MM.1S (cell line): ENCODE results near the gene STAB1.

Experiments used
- DNase-seq: peaks from one replicate; pipeline ENCODE4 v3.0.0-alpha.2; 2015
- H2AFZ ChIP-seq: fragments of 300-600 bp; sonication (generic); 2 replicates; pipeline ENCODE4 v1.6.0; 2016; ENCODE audit warnings: antibody characterized with exemption, low read length
- H3F3A ChIP-seq: fragments of 300-600 bp; sonication (generic); 2 replicates; pipeline ENCODE4 v1.6.1; 2016; ENCODE audit warnings: mild to moderate bottlenecking, antibody characterized with exemption, low read length, moderate library complexity, mixed read lengths; ENCODE audit not compliant: insufficient read depth
- H3K27ac ChIP-seq: fragments of 300-600 bp; sonication (generic); 2 replicates; pipeline ENCODE4 v1.5.1; 2016; ENCODE audit warnings: mild to moderate bottlenecking, low read length
- H3K27me3 ChIP-seq: fragments of 300-600 bp; sonication (generic); replicated peaks from 2 replicates; pipeline ENCODE4 v1.6.0; 2016; ENCODE audit warnings: low read length; ENCODE audit not compliant: insufficient read depth
- H3K36me3 ChIP-seq: fragments of 300-600 bp; sonication (generic); replicated peaks from 2 replicates; pipeline ENCODE4 v1.6.1; 2016; ENCODE audit warnings: mild to moderate bottlenecking, low read length, mixed read lengths; ENCODE audit not compliant: insufficient read depth
- H3K4me1 ChIP-seq: fragments of 300-600 bp; sonication (generic); 2 replicates; pipeline ENCODE4 v1.6.1; 2016; ENCODE audit warnings: low read length, mixed read lengths
- H3K4me2 ChIP-seq: fragments of 300-600 bp; sonication (generic); 2 replicates; pipeline ENCODE4 v1.6.0; 2016; ENCODE audit warnings: low read depth, low read length
- H3K4me3 ChIP-seq: fragments of 300-600 bp; sonication (generic); 2 replicates; pipeline ENCODE4 v1.5.1; 2016; ENCODE audit warnings: low read length, mixed read lengths
- H3K79me2 ChIP-seq: fragments of 300-600 bp; sonication (generic); 2 replicates; pipeline ENCODE4 v1.6.1; 2016; ENCODE audit warnings: mixed run types, low read length, mixed read lengths
- H3K9ac ChIP-seq: fragments of 300-600 bp; sonication (generic); 2 replicates; pipeline ENCODE4 v1.6.1; 2016; ENCODE audit warnings: low read length, mixed read lengths
- H3K9me2 ChIP-seq: fragments of 300-600 bp; sonication (generic); replicated peaks from 2 replicates; pipeline ENCODE4 v1.6.1; 2016; ENCODE audit warnings: mild to moderate bottlenecking, low read length, mixed read lengths; ENCODE audit not compliant: insufficient read depth
- H3K9me3 ChIP-seq: fragments of 300-600 bp; sonication (generic); replicated peaks from 2 replicates; pipeline ENCODE4 v1.6.1; 2016; ENCODE audit warnings: mild to moderate bottlenecking, low read length, mixed read lengths; ENCODE audit not compliant: insufficient read depth
- H4K20me1 ChIP-seq: fragments of 300-600 bp; sonication (generic); 2 replicates; pipeline ENCODE4 v1.6.1; 2016; ENCODE audit warnings: mild to moderate bottlenecking, low read length, moderate library complexity, mixed read lengths; ENCODE audit not compliant: insufficient read depth
- EZH2 ChIP-seq: fragments of 300-600 bp; sonication (generic); optimal IDR thresholded peaks from 2 replicates; pipeline ENCODE3; 2017; ENCODE audit warnings: low read depth, mild to moderate bottlenecking, antibody characterized with exemption, low read length, mixed read lengths
- EZH2phosphoT487 ChIP-seq: fragments of 300-600 bp; sonication (generic); IDR thresholded peaks from 2 replicates; pipeline ENCODE4 v1.6.1; 2018; ENCODE audit warnings: antibody characterized with exemption, low read length
- TF ChIP-seq, protein P1 (sequence below): fragments of 300-600 bp; sonication (generic); IDR thresholded peaks from 2 replicates; pipeline ENCODE4 v1.5.1; 2016; ENCODE audit warnings: antibody characterized with exemption, low read length, mixed read lengths

Gene STAB1

DNA sequence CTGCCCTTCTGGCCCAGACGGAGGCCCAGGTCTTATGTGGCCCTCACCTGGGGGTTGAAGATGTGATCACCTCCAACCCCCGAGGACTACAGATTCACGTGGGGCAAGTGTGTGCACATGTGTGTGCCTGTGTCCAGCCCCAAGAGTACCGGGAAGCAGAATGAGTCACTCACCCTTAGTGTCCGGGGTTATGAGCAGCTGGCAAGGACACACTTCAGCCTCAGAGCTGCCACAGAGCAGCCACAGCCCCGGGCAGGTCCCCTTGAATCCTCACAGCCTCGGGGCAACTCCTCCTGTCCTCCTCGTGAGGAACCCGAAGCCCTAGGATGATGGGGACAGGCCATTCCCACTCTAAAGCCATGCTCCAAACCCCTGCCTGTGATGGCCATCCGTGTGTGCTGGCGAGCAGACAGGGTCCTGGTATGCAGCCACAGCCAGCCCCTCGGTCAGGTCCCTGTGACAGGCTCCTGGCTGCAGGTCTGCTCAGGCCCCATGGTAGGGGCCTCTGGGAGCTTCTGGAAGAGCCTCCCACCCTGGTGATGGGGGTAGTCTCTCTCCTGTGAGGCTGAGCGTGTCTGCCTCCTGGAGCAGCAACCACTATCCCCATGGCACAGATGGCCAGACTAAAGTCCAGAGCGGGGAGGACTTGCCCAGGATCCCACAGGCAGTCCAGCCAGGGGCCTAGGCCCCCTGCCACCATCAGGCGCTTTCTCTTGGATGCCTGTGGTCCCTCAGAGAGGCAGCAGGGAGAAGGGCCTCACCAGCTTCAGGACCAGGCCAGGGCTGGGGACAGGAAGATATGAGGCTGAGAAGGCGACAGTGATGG lies 852 bp downstream of the STAB1 start:
- Histone ChIP-seq H3K36me3 (no peaks in the 10 kb centered on the region), H3K79me2 (no peaks in the 10 kb centered on the region), H3K27me3 (no peaks in the 10 kb centered on the region; the same call in 1 of the 2 replicates), H3K4me2 (no peak overlapping the region), H3K27ac (no peak overlapping the region), H3K9me2 (no peaks in the 10 kb centered on the region), H3F3A (no peaks in the 10 kb centered on the region), H3K9ac (no peak overlapping the region), H2AFZ (no peak overlapping the region), H3K9me3 (no peaks in the 10 kb centered on the region), H3K4me3 (no peak overlapping the region), H4K20me1 (no peaks in the 10 kb centered on the region), H3K4me1 (no peaks in the 10 kb centered on the region)
- TF ChIP-seq EZH2 (no peak), EZH2phosphoT487 (no peak)
- DNase-seq: no peak

DNA sequence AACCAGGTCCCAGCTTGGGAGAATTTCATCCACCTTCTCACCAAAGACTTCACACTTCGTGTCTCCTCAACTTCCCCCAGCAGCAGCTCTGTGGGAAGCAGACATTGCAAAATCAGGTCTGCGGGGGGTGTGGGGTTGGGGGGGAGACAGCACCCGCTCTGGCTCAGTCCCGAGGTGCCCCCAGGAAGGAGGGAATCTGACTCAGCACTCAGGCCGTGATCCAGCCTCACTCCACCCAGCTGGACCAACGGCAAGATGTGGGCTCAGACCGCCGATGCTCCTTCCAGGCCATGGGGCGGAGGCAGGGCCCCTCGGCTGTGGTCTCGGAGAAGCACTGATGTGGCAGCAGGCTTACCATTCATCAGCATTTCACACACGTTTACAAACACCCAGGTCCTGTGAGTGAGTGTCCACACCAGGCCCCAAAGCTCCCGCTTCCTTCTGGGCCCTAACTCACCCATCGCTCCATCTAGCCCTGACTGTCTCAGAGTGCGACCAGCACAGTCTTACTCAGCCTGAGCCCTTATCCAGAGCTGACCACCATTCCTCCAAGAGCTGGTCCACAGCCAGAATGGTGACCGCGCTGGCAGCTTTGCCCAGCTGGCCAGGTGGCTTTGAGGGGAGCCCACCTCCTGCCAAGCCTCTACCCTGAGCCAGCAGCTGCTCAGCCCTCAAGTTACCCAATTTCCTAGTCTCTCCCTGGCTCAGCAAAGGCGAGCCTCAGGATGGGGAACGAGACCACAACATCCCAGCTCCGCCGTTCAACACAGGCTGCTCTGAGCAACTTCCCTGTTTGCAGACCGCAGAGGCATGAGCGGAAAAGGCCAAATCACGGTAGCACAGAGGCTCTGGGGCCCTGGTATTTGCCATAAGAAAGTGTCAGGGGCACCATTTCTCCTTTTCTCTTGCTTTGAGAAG lies 3.3 kb downstream of the STAB1 start:
- Histone ChIP-seq H3K36me3 (no peaks in the 10 kb centered on the region), H3K4me1 (no peaks in the 10 kb centered on the region), H3K4me2 (no peak overlapping the region), H3K9me3 (no peaks in the 10 kb centered on the region), H3K27ac (no peak overlapping the region), H3K79me2 (no peaks in the 10 kb centered on the region), H2AFZ (no peak overlapping the region), H3K27me3 (peaks cover 15% of the 10 kb centered on the region), H3K9ac (no peak overlapping the region), H3K9me2 (no peaks in the 10 kb centered on the region), H4K20me1 (no peaks in the 10 kb centered on the region), H3F3A (no peaks in the 10 kb centered on the region), H3K4me3 (no peak overlapping the region)
- DNase-seq: no peak
- no peak for TF ChIP-seq EZH2
- TF ChIP-seq EZH2phosphoT487: no peak
- TF ChIP-seq, protein P1, sequence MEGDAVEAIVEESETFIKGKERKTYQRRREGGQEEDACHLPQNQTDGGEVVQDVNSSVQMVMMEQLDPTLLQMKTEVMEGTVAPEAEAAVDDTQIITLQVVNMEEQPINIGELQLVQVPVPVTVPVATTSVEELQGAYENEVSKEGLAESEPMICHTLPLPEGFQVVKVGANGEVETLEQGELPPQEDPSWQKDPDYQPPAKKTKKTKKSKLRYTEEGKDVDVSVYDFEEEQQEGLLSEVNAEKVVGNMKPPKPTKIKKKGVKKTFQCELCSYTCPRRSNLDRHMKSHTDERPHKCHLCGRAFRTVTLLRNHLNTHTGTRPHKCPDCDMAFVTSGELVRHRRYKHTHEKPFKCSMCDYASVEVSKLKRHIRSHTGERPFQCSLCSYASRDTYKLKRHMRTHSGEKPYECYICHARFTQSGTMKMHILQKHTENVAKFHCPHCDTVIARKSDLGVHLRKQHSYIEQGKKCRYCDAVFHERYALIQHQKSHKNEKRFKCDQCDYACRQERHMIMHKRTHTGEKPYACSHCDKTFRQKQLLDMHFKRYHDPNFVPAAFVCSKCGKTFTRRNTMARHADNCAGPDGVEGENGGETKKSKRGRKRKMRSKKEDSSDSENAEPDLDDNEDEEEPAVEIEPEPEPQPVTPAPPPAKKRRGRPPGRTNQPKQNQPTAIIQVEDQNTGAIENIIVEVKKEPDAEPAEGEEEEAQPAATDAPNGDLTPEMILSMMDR: no peak

DNA sequence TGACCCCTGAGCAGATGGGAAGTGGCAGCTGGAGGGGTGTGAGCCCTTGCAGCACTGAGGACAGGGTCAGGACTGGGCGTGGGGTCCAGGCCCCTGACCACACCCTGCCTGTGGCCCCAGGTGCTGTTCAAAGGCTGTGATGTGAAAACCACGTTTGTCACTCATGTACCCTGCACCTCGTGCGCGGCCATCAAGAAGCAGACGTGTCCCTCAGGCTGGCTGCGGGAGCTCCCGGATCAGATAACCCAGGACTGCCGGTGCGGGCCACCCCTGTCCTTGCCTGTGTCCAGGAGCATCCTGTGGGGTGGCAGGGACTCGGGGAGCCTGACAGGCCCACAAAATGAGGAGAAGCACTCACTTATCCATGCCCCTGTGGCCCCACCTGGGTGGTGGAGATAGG lies 5.9 kb downstream of the STAB1 start:
- Histone ChIP-seq H3K79me2 (no peaks in the 10 kb centered on the region), H3K4me2 (no peak overlapping the region), H3K9ac (no peak overlapping the region), H3K9me2 (no peaks in the 10 kb centered on the region), H3K4me1 (no peaks in the 10 kb centered on the region), H4K20me1 (no peaks in the 10 kb centered on the region), H3K27me3 (peaks cover 36% of the 10 kb centered on the region), H3K4me3 (no peak overlapping the region), H3K9me3 (no peaks in the 10 kb centered on the region), H3F3A (no peaks in the 10 kb centered on the region), H2AFZ (no peak overlapping the region), H3K27ac (no peak overlapping the region), H3K36me3 (no peaks in the 10 kb centered on the region)
- DNase-seq: no peak
- TF ChIP-seq EZH2 (no peak), EZH2phosphoT487 (no peak)
- TF ChIP-seq, protein P1: no peak
